ENCODE results near the gene PPP2R2B.

Gene PPP2R2B

DNA sequence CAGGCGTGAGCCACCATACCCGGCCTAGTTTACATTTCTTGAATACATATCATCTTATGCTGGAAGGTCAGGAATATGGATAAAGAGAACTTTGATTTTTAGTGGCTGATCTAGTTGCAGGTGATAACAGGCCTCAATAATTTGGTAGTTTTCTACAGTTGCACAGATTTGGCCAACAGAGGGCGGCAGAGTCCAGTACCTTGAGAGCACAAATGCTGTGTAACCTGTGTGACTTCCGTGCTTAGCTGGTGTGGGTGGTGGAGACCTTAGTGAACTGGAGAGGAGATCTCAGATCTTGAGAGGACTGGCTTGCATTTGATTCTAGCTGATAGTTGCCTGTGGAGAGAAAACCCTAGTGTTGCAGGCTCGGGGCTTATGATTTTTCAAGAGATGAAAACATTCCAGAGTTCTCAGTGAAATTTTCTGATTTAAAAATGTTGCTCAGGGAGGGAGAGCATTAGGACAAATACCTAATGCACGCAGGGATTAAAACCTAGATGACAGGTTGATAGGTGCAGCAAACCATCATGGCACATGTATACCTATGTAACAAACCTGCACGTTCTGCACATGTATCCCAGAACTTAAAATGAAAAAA lies 345.2 kb downstream of the PPP2R2B start:
- peak; percentile 85 for DNase-seq

Measured in OCI-M1 (cell line).